GM21515 (cell line): Measurements from ENCODE around the gene TPSB2.
"Not testable (repeated sequence)": the region's sequence is repeated elsewhere in the genome, so short reads cannot be mapped to it uniquely, and the experiment has no call there.

ENCODE experiments used
- ATAC-seq: cut with Tn5 transposase; IDR thresholded peaks from one replicate; pipeline ENCODE4 v1.9.1; 2021; ENCODE audit not compliant: unreplicated experiment

TPSB2 gene

DNA sequence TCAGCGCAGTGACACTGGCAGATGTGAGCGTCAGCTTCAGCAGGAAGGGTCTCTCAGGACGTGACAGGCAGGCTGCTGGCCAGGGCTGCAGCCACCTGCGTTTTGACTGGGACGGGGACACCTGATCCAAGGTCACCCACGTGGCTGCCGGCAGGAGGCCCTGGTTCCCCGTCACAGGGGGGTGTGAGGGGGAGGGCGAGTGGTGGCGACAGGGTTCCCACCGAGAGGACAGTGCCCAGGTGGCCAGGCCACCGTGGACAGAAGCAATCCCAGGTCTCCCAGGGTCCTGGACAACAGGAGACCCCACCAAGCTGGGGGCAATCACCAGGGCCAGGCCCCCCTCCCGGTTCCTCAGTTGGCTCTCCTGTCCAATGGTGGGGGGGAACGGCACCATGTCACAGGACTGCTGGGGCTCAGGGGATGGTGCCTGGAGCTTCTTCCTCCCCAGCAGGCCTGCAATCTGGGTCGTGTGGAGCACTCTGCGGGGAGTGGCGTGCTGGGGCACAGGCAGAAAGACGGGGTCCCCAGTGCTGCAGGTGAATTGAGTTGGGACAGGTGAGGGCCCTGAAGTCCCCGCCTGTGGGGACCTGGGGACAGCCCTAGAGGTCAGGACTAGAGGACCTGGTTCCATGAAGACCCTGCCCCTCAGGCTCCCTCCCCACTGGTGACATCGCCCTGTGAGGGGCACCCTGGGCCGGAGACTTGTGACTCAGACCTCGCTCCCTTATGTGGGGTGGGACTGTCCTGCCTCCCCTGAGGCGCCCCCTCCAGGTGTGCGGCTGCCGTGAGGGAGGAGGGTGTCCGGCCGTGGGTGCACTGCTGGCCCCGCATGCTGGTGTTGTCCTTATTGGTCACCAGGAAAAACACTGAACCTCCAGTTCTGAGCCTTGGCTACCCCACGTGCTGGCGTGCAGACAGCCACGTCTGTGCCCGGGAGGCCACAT lies 14.2 kb upstream of the TPSB2 start:
- not testable (repeated sequence) for ATAC-seq

DNA sequence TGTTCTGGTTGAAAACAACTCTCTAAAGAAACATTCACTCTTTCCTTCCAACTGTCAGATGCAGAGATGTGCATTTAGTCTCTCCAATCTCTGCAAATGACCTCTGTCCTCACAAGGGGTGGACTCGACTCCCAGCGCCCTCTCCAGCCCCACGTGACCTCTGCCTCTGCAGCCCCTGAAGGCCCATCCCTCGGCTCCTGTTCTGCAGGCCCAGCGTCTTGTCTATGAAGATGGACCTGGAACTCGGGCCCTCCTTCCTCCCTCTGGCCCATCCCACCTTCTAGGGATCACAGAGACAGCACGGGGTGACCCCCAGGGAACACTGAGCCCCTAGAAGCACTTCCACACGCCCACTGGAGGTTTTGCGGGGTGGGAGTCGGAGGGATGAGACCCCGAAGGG lies 13.4 kb upstream of the TPSB2 start:
- not testable (repeated sequence) for ATAC-seq

DNA sequence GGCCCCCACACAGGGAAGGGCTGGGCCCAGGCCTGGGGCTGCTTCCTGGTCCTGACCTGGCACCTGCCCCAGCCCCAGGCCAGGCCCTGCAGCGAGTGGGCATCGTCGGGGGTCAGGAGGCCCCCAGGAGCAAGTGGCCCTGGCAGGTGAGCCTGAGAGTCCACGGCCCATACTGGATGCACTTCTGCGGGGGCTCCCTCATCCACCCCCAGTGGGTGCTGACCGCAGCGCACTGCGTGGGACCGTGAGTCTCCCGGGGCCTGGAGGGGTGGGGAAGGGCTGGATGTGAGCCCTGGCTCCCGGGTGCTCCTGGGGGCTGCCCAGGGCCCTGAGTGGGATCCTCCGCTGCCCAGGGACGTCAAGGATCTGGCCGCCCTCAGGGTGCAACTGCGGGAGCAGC lies 11.1 kb upstream of the TPSB2 start:
- not testable (repeated sequence) for ATAC-seq

DNA sequence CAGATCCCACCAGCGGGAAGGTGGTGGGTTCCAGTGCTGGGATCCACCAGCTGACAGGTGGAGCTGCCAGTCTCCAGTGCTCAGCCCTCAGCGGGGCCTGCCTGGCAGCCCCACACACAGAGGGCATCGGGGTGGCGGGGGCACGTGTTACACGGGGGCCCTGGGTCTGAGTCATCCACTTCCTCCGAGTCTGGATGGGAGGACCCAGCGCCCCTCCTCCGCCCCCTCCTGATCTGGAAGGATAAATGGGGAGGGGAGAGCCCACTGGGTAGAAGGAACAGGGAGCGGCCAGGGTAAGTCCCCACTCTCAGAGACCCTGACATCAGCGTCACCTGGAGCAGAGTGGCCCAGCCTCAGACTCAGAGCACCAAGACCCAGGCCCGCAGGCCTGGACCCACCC lies 10.5 kb upstream of the TPSB2 start, which contains the start of gene TPSAB1:
Gene TPSAB1 (plus strand): TSS at position 270 of the 400 bp plus-strand sequence. CDS start 234 bp downstream, outside the sequence.
- not testable (repeated sequence) for ATAC-seq

DNA sequence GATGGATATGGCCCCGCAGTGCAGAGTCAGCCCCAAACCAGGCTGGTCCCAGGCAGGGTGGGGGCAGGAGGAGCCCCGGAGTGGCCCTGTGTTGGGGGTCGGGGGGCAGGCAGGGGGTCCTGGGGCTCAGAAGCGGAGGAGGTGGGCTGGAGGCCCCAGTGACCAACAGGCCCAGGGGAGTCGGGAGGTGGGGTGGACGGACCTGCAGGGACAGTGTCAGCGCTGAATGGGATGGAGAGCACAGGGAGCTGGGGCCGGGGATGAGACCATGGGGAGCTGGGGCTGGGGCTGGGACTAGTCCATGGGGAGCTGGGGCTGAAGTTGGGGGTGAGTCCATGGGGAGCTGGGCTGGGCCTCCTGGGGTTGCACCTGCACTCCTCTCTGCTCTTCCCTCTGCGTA lies 9.6 kb upstream of the TPSB2 start:
- ATAC-seq, result not testable (repeated sequence)

DNA sequence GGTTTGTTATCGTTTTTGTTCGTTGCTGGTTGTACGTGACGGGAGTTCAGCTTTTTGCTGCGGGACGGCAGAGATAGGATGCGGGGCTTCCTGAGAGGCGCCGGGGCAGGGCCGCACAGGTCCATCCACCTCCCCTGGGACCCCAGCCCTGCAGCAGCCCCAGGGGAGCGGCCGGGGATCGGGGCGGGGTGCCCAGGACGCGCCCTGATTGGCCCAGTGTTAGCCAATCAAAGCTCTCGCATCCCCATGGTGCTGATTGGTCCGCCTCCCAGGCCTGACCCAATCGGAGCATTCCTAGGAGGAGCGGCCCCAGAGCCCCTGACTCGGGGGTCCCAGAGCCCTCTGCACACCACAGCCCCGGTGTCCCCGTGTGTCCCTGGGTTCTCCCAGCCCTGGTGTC lies 8.9 kb upstream of the TPSB2 start:
- not testable (repeated sequence) for ATAC-seq

DNA sequence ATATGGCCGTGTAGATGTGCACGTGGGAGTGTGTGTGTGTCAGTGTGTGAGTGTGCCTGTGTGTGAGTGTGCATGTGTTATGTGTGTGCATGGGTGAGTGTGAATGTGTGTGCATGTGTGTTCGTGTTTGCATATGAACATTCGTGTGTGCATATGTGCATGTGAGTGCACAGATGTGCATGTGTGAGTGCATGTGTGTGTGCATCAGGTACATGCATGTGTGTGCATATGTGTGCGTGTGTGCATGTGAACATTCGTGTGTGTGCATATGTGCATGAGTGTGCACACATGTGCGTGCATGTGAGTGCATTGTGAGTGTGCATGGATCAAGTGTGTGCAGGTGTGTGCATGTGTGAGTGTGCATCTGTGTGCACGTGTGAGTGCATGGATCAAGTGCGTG lies 8.0 kb upstream of the TPSB2 start:
- ATAC-seq, result no peak

DNA sequence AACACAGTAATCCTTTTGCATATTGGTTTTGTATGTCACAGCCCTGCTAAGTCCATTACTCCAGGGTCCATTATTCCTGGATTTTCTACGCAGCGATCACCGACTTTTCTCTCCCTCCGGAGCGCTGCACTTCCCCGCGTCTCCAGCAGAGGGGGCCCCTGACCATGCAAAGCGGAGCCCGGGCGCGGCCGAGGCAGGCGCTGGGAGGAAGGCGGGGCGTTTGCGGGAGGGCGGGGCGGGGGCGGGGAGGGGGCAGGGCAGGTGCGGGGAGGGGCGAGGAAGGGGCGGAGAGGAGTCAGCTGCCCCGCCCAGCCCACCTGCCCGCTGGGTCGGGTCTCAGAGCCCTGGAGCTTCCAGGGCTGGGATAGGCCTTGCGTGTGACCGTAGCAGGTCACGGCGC lies 6.7 kb upstream of the TPSB2 start:
- ATAC-seq, result not testable (repeated sequence)

DNA sequence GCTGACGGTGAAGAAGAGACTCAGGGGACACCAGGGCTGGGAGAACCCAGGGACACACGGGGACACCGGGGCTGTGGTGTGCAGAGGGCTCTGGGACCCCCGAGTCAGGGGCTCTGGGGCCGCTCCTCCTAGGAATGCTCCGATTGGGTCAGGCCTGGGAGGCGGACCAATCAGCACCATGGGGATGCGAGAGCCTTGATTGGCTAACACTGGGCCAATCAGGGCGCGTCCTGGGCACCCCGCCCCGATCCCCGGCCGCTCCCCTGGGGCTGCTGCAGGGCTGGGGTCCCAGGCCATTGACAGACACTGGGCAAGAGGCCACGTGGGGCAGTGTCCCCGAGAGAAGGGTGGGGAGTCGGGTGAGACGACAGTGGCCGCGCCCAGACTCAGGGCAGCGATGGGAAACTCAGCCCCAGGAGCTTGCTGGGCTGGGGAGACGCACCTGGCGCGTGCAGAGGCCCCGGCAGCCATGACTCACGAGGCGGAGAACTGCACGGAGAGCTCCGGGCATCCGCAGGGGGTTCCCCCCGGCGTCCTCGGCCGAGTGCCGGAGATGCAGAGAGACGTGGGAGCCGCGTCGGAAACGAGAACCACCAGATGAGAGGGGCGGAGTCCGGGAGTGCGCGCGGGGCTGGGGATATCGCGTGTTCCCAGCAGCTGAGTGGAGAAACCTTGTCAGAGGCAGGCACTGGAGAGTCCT lies 2.2 kb upstream of the TPSB2 start:
- ATAC-seq, result not testable (repeated sequence)

DNA sequence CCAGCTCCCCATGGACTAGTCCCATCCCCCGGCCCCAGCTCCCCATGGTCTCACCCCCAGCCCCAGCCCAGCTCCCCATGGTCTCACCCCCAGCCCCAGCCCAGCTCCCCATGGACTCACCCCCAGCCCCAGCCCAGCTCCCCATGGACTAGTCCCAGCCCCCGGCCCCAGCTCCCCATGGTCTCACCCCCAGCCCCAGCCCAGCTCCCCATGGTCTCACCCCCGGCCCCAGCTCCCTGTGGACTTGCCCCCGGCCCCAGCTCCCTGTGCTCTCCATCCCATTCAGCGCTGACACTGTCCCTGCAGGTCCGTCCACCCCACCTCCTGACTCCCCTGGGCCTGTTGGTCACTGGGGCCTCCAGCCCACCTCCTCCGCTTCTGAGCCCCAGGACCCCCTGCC lies 1.3 kb upstream of the TPSB2 start:
- ATAC-seq, result not testable (repeated sequence)

DNA sequence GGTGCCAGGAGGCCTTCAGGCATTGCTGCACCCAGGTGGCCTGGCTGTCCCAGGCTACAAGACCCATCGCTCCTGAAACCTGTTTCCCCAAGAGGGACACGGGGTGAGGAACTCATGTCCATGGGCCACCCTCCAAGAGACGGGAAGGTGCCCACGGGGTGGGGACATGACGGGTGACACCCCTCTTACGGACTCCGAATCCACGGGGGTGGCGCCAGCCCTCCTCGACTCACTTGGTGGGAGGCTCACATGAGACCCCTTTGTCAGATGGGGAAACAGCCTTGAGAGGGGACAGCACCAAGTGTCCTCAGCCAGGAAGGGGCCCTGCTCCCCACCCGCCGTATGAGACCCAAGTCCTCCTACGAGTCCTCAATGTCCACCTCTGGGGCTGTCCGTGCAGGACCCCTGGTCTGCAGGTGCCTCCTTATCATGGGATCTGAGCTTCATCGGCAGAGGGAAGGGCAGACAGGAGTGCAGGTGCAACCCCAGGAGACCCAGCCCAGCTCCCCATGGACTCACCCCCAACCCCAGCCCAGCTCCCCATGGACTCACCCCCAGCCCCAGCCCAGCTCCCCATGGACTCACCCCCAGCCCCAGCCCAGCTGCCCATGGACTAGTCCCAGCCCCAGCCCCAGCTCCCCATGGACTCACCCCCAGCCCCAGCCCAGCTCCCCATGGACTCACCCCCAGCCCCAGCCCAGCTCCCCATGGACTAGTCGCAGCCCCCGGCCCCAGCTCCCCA lies 658 bp upstream of the TPSB2 start:
- not testable (repeated sequence) for ATAC-seq

DNA sequence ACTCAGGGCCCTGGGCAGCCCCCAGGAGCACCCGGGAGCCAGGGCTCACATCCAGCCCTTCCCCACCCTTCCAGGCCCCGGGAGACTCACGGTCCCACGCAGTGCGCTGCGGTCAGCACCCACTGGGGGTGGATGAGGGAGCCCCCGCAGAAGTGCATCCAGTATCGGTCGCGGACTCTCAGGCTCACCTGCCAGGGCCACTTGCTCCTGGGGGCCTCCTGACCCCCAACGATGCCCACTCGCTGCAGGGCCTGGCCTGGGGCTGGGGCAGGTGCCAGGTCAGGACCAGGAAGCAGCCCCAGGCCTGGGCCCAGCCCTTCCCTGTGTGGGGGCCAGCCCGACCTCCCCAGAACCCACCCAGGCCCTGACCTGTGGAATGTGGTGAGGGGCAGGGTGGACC lies 508 bp downstream of the TPSB2 start:
- not testable (repeated sequence) for ATAC-seq

DNA sequence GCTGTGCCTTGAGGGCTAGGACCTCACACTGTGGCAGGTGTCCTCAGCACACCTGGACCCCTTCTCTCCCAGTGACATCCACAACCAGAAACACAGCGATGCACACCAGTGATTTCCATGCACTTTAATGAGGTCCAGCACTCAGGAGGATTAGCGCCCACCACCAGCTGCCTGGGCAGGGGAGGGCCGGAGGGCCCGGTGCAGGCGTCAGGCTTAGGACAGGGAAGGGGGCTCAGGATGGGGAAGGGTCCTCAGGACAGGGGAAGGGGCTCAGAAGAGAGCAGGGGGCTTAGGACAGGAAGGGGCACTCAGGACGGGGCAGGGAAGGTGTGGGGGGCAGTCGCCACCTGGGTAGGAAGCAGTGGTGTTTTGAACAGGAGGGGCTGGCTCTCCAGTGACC lies 1.8 kb downstream of the TPSB2 start:
- ATAC-seq, result not testable (repeated sequence)

DNA sequence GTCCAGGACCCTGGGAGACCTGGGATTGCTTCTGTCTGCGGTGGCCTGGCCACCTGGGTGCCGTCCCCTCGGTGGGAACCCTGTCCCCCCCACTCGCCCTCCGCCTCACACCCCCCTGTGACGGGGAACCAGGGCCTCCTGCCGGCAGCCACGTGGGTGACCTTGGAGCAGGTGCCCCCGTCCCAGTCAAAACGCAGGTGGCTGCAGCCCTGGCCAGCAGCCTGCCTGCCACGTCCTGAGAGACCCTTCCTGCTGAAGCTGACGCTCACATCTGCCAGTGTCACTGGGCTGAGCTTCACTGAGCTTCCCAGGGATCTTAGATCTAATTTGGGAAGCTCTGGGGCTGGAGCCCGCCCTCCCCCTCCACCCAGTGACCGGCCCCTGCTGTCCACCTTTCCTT lies 3.3 kb downstream of the TPSB2 start:
- not testable (repeated sequence) for ATAC-seq

DNA sequence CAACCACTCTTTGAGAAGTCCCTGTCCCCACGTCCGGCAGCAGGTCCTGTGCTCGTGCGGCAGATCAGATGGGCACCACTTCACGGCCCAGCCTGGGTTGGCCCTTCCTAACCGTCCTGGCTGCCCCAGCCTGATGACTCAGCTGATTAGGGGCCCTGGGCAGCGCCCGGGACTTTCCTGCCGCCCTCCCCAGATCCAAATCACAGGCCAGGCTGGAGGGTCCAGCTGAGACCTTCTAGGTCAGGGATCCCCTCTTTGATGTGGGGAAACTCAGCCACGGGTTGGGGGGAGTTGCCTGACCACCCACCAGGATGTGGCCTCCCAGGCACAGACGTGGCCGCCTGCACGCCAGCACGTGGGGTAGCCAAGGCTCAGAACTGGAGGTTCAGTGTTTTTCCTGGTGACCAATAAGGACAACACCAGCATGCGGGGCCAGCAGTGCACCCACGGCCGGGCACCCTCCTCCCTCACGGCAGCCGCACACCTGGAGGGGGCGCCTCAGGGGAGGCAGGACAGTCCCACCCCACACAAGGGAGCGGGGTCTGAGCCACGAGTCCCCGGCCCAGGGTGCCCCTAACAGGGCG lies 4.2 kb downstream of the TPSB2 start:
- not testable (repeated sequence) for ATAC-seq

DNA sequence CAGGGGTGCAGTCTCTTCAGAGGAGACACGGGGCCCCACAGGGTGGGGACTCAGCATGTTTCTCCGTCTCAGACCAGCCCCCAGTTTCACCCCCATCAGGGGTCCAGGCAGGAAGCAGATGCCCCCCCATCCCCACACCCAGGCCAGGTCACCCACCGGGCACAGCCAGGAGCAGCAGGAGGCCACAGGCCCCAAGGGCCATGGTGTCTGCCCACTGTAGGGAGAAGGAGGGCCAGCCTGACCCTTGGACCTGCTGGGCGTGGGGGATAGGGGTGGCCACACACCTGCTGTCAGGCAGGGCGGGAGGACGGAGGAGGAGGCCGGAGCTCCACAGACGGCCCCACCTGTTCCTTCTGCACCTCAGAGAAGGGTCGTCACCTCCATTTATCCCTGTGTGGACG lies 4.9 kb downstream of the TPSB2 start, which contains the start of gene TPSG1:
Gene TPSG1 (minus strand): TSS at position 218 of the 401 bp plus-strand sequence. CDS start 16 bp downstream, at position 202.
- ATAC-seq, result no peak

DNA sequence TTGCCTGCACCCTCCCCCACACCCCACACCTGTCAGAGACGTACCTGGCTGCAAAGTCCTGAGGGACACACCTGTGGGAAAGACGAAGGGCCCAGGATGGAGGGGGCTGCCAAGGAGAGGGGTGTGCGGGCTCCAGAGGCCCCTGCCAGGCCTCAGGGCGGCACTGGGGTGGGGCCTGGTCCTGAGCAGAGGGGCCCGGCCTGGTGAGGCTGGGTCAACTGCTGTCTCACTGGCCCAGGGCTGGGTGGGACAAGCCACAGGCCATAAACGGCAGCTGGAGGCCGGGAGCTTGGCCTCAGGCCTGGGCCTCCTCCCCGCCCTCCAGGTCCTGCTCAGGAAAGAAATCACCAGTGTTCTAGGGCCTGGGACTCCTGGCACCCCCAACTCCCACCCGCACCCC lies 5.4 kb downstream of the TPSB2 start:
- no peak for ATAC-seq

DNA sequence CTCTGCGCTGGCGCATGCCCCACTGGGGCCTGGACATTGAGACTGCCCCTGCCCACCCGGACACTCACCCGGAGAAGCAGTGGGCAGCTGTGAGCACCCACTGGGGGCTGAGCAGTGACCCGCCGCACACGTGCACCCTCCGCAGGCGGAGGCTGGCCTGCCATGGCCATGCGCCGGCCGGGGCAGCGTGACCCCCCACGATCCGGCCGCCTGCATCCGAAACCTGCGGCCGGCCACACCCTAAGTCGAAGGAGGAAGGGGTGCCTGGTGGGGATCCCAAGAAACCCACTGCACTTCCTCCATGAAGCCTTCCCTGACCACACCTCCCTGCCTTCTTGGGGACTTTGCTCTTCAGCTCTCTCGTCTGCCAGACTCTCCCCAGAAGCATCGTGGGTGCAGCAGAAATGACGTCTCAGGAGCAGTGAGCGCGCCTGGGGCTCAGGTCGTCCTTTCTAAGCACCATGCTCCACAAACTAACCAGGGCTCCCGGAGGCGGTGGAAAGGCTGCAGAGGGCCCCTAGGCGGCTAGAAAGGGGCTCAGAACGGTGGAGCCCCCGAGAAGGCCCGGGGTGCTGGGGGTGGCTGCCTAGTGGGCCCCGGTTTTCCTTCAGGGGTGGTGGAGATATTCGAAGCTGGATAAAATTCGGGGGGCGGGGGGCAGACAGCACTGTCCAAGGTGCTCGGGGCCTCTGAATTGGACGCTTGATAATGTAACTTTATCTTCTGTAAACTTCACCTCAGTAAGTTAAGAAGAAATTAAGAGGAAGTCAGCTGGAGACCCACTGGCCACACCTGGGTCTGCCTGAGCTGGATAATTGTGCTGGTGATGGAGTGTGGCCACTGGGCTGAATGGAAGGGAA lies 6.4 kb downstream of the TPSB2 start:
- no peak for ATAC-seq

DNA sequence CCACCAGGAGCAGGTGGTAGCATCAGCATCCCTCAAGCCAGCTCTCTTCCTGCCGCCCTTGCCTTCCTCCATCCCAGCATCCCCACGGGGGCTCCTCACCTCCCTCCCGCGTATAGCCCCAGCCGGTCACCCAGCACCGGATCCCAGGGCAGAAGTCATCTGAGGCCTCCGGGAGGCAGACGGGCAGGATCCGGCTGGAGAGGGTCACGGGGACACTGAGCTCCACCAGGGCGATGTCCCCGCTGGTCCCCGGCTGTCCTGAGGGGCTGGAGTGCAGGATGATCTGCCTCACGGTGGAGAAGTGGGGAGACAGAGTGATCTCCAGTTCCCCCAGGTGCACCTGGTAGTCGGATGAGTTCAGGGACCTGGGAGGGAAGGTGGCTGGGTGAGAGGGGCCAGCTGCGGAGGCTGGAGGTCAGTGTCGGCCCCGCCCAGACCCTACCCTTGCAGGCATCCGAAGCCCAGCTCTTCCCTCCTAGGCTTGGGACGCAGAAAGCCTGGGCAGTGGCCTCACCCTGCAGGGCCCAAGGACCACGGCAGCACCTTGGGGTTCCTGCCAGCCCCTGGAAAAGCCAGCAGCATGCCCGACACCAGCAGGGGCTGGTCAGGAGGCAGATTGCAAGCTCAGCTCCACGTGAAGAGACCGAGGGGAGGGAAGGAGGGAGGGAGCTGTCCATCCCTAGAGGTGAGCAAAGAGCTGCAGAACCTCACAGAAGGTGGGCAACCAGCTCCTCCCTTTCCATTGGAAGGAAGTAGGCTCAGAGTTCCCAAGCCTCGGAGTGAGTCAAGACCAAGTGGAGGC lies 7.2 kb downstream of the TPSB2 start:
- no peak for ATAC-seq
